H9 (cell line): ENCODE results near the gene HOXD10. TPM values are rescaled to one million over a fixed set of nuclear protein-coding genes. Genes with fewer than 3 reads are reported as not detected.

Source experiments
- DNase-seq: peaks from one replicate; pipeline ENCODE4 v3.0.0-alpha.2; 2017
- H2AFZ ChIP-seq: one replicate; pipeline ENCODE4 v1.6.1; 2013; ENCODE audit warnings: mild to moderate bottlenecking, low read length, control low read depth, moderate library complexity
- H2AK5ac ChIP-seq: 2 replicates; pipeline ENCODE4 v1.6.1; 2013; ENCODE audit warnings: low read length, control low read depth, mixed read lengths; ENCODE audit not compliant: insufficient read length
- H2BK120ac ChIP-seq: one replicate; pipeline ENCODE4 v1.6.1; 2013; ENCODE audit warnings: low read depth, mild to moderate bottlenecking, low read length, control low read depth, inconsistent platforms; ENCODE audit not compliant: poor library complexity, severe bottlenecking
- H2BK12ac ChIP-seq: 2 replicates; pipeline ENCODE4 v1.6.1; 2013; ENCODE audit warnings: low read length, control low read depth, mixed read lengths, low read depth; ENCODE audit not compliant: insufficient read length
- H2BK15ac ChIP-seq: 2 replicates; pipeline ENCODE4 v1.6.1; 2013; ENCODE audit warnings: low read depth, low read length, control low read depth
- H2BK20ac ChIP-seq: one replicate; pipeline ENCODE4 v1.6.1; 2013; ENCODE audit warnings: low read depth, mild to moderate bottlenecking, low read length, control low read depth, inconsistent platforms; ENCODE audit not compliant: poor library complexity, severe bottlenecking
- H2BK5ac ChIP-seq: 2 replicates; pipeline ENCODE4 v1.6.1; 2013; ENCODE audit warnings: low read length, control low read depth, mixed read lengths; ENCODE audit not compliant: insufficient read length
- H3K14ac ChIP-seq: 2 replicates; pipeline ENCODE4 v1.6.1; 2013; ENCODE audit warnings: low read length, control low read depth; ENCODE audit not compliant: insufficient read depth
- H3K18ac ChIP-seq: 2 replicates; pipeline ENCODE4 v1.6.1; 2013; ENCODE audit warnings: low read depth, mild to moderate bottlenecking, mixed read lengths, low read length, control low read depth; ENCODE audit not compliant: insufficient read length
- H3K23ac ChIP-seq: 2 replicates; pipeline ENCODE4 v1.6.1; 2013; ENCODE audit warnings: low read length, control low read depth, mixed read lengths, low read depth; ENCODE audit not compliant: insufficient read length
- H3K23me2 ChIP-seq: 2 replicates; pipeline ENCODE4 v1.6.1; 2013; ENCODE audit warnings: low read depth, mild to moderate bottlenecking, mixed read lengths, low read length, control low read depth; ENCODE audit not compliant: insufficient read length, poor library complexity, severe bottlenecking
- H3K27ac ChIP-seq: 2 replicates; pipeline ENCODE4 v1.5.1; 2013; ENCODE audit warnings: low read length, control low read depth, mixed read lengths, low read depth; ENCODE audit not compliant: insufficient read length
- H3K27me3 ChIP-seq: 2 replicates; pipeline ENCODE4 v1.6.1; 2013; ENCODE audit warnings: low read length, control low read depth, inconsistent platforms; ENCODE audit not compliant: insufficient read depth
- H3K4ac ChIP-seq: 2 replicates; pipeline ENCODE4 v1.6.1; 2013; ENCODE audit warnings: low read depth, mild to moderate bottlenecking, control low read depth, inconsistent platforms, low read length, moderate library complexity
- H3K4me1 ChIP-seq: 2 replicates; pipeline ENCODE4 v1.6.1; 2013; ENCODE audit warnings: low read length, control low read depth, inconsistent platforms; ENCODE audit not compliant: insufficient read depth
- H3K4me2 ChIP-seq: 2 replicates; pipeline ENCODE4 v1.6.1; 2013; ENCODE audit warnings: low read length, control low read depth, mixed read lengths; ENCODE audit not compliant: insufficient read length, insufficient read depth
- H3K56ac ChIP-seq: 2 replicates; pipeline ENCODE4 v1.6.1; 2013; ENCODE audit warnings: low read depth, mild to moderate bottlenecking, mixed read lengths, low read length, control low read depth; ENCODE audit not compliant: insufficient read length
- H3K79me1 ChIP-seq: 2 replicates; pipeline ENCODE4 v1.6.1; 2013; ENCODE audit warnings: low read depth, mild to moderate bottlenecking, moderate library complexity, low read length, control low read depth, inconsistent platforms; ENCODE audit not compliant: insufficient read depth, poor library complexity, severe bottlenecking
- H3K79me2 ChIP-seq: 2 replicates; pipeline ENCODE4 v1.6.1; 2013; ENCODE audit warnings: low read length, control low read depth, inconsistent platforms; ENCODE audit not compliant: insufficient read depth
- H3K9ac ChIP-seq: 2 replicates; pipeline ENCODE4 v1.6.1; 2013; ENCODE audit warnings: low read length, control low read depth, mixed read lengths; ENCODE audit not compliant: insufficient read length; ENCODE audit errors: extremely low read depth
- H3K9me3 ChIP-seq: one replicate; pipeline ENCODE4 v1.6.1; 2013; ENCODE audit warnings: low read depth, low read length, inconsistent platforms; ENCODE audit not compliant: control insufficient read depth
- H3T11ph ChIP-seq: one replicate; pipeline ENCODE4 v1.6.1; 2013; ENCODE audit warnings: mild to moderate bottlenecking, low read length, control low read depth, inconsistent platforms
- H4K20me1 ChIP-seq: one replicate; pipeline ENCODE4 v1.6.1; 2013; ENCODE audit not compliant: control insufficient read depth, insufficient read length, insufficient read depth
- H4K5ac ChIP-seq: 2 replicates; pipeline ENCODE4 v1.6.1; 2013; ENCODE audit warnings: low read depth, mild to moderate bottlenecking, mixed read lengths, low read length, control low read depth; ENCODE audit not compliant: insufficient read length
- H4K8ac ChIP-seq: replicated peaks from 2 replicates; pipeline ENCODE4 v1.6.1; 2013; ENCODE audit warnings: low read length, control low read depth, mixed read lengths, low read depth; ENCODE audit not compliant: insufficient read length
- H4K91ac ChIP-seq: 2 replicates; pipeline ENCODE4 v1.6.1; 2013; ENCODE audit warnings: low read depth, mild to moderate bottlenecking, moderate library complexity, mixed read lengths, low read length, control low read depth; ENCODE audit not compliant: insufficient read length
- H3K27ac Mint-ChIP-seq, 3 experiments: 2 replicates in 2 of 3; 3 replicates in 1 of 3; pipeline ENCODE4 v1.8.0; 2020 to 2021; ENCODE audit warnings: mixed read lengths in 3 of 3, mild to moderate bottlenecking in 1 of 3, moderate library complexity in 1 of 3
- H3K27me3 Mint-ChIP-seq: 2 replicates; pipeline ENCODE4 v1.8.0; 2021; ENCODE audit warnings: low read depth, mild to moderate bottlenecking, moderate library complexity, mixed read lengths
- H3K36me3 Mint-ChIP-seq, 3 experiments: 2 replicates in 2 of 3; 3 replicates in 1 of 3; pipeline ENCODE4 v1.8.0; 2020 to 2021; ENCODE audit warnings: low read depth in 3 of 3, mixed read lengths in 3 of 3; ENCODE audit not compliant: insufficient read depth in 1 of 3
- H3K4me1 Mint-ChIP-seq, 2 experiments: 2 replicates each; pipeline ENCODE4 v1.8.0; 2020; ENCODE audit warnings: mixed read lengths in 2 of 2
- H3K4me3 Mint-ChIP-seq, 2 experiments: 2 replicates in 1 of 2; 3 replicates in 1 of 2; pipeline ENCODE4 v1.8.0; 2020 to 2021; ENCODE audit warnings: mild to moderate bottlenecking in 2 of 2, mixed read lengths in 2 of 2, moderate library complexity in 1 of 2
- H3K9me3 Mint-ChIP-seq, 2 experiments: 2 replicates in 1 of 2; 3 replicates in 1 of 2; pipeline ENCODE4 v1.8.0; 2020; ENCODE audit warnings: mild to moderate bottlenecking in 2 of 2, mixed read lengths in 2 of 2, moderate library complexity in 1 of 2
- WGBS: extraction: QIAGEN DNeasy Blood & Tissue Kit; methylation state at CpG from one replicate; pipeline ENCODE4 v1.1.7; 2013; ENCODE audit warnings: missing lambda C conversion rate, low lambda C conversion rate, mixed read lengths; ENCODE audit not compliant: insufficient read length; ENCODE audit errors: extremely low coverage; 5-methylcytosine and 5-hydroxymethylcytosine counted together
- total RNA-seq: library from RNA; stranded (reverse); gene quantifications from 2 replicates; pipeline ENCODE4 v1.2.1, GENCODE V29; 2021
- TF ChIP-seq, protein P1 (sequence below): fragments of 200-600 bp; sonication (generic); conservative IDR thresholded peaks from 3 replicates; pipeline ENCODE4 v1.8.0; 2021; ENCODE audit warnings: antibody characterized with exemption, mild to moderate bottlenecking

Gene HOXD10
- total RNA-seq, 1 experiment from 2014 or later: not detected

DNA sequence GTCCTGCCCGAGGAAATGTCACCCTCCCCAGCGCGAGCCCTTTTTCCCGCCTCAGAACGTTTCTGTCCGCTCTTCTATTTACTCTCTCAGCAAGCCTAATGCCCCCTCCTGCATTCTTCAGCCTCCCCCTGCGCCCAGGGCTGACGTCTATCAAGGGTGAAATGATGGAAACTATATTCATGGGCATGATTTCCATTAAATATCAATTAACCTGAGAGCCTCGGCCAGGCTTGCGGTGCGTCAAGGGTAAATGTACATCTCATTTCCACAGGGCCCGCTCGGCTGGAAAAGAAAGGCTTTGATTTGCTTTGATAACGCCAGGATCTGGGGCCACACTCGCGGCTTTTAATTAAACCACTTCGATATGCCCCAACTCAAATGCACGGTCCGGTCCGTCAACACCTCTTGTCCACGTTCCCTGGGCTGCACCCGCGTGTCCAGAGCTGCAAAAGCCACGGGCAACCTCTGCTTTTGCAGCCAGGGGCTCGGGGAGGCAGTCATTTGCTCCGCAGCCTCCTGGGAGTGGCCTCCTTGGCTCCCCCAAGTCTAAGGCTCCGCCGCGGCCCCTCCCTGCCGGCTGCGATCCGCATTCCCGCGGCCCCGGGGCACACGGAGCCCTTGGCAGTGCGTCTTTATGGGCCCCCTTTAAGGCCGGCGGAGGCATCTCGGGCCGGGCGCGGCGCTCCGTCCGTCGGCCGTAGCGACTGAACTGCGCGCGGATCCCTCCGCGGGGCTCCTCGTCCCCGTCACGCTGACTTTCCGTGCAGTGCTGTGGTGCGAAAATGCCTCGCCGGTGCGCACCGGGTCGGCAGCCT lies 12.6 kb downstream of the HOXD10 start, which contains the start of gene HOXD8:
TSS of gene HOXD8 (plus strand) at position 724 of the 815 bp plus-strand sequence. CDS start 662 bp downstream, outside the sequence.
- Histone ChIP-seq H3K4me2 (peak within 1 kb of the TSS; percentile 0), H2BK15ac (no peak within 1 kb of the TSS), H4K91ac (no peak within 1 kb of the TSS), H2BK20ac (no peak within 1 kb of the TSS), H3K27ac (no peak within 1 kb of the TSS), H4K5ac (no peak within 1 kb of the TSS), H2AFZ (no peak within 1 kb of the TSS), H3K23me2 (no peaks in the 10 kb centered on the region), H3K4me1 (no peaks in the 10 kb centered on the region), H4K8ac (no peak within 1 kb of the TSS), H3K56ac (no peak within 1 kb of the TSS), H3K4ac (no peak within 1 kb of the TSS), H2BK5ac (no peak within 1 kb of the TSS), H3T11ph (no peak within 1 kb of the TSS), H2BK12ac (no peak within 1 kb of the TSS), H3K79me1 (no peaks in the 10 kb centered on the region), H2AK5ac (no peak within 1 kb of the TSS), H4K20me1 (no peaks in the 10 kb centered on the region), H3K9me3 (no peaks in the 10 kb centered on the region), H3K27me3 (peaks cover 89% of the 10 kb centered on the region), H2BK120ac (no peak within 1 kb of the TSS), H3K9ac (no peak within 1 kb of the TSS), H3K79me2 (no peaks in the 10 kb centered on the region), H3K23ac (no peak within 1 kb of the TSS), H3K18ac (no peak within 1 kb of the TSS), H3K14ac (no peak within 1 kb of the TSS)
- H3K4me1 Mint-ChIP-seq: peaks cover 12 to 14% of the 10 kb centered on the region in 2 experiments
- peaks cover 98% of the 10 kb centered on the region for H3K27me3 Mint-ChIP-seq
- DNase-seq: peak; percentile 65
- no peak within 1 kb of the TSS for H3K27ac Mint-ChIP-seq
- TF ChIP-seq, protein P1, sequence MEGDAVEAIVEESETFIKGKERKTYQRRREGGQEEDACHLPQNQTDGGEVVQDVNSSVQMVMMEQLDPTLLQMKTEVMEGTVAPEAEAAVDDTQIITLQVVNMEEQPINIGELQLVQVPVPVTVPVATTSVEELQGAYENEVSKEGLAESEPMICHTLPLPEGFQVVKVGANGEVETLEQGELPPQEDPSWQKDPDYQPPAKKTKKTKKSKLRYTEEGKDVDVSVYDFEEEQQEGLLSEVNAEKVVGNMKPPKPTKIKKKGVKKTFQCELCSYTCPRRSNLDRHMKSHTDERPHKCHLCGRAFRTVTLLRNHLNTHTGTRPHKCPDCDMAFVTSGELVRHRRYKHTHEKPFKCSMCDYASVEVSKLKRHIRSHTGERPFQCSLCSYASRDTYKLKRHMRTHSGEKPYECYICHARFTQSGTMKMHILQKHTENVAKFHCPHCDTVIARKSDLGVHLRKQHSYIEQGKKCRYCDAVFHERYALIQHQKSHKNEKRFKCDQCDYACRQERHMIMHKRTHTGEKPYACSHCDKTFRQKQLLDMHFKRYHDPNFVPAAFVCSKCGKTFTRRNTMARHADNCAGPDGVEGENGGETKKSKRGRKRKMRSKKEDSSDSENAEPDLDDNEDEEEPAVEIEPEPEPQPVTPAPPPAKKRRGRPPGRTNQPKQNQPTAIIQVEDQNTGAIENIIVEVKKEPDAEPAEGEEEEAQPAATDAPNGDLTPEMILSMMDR: no peak
- H3K4me3 Mint-ChIP-seq: peak within 1 kb of the TSS; percentile 45 to 73
- peaks cover 4 to 17% of the 10 kb centered on the region in 2 experiments for H3K9me3 Mint-ChIP-seq
- no CpG with 5 or more reads among the region's 64 CpGs for WGBS
- no peaks in the 10 kb centered on the region; a peak in 2 of 7 replicates for H3K36me3 Mint-ChIP-seq
